HT-29 (cell line): ENCODE results near the gene GLUL. TPM values are rescaled to one million over a fixed set of nuclear protein-coding genes. Genes with fewer than 3 reads are reported as not detected.

Source experiments
- total RNA-seq: library from RNA; depleted of rRNA; stranded (reverse); fragments of >200 nt; shearing (Covaris generic); gene quantifications from 2 replicates; pipeline ENCODE4 v1.2.3, GENCODE V29; 2014; rRNA removed

The GLUL gene
- total RNA-seq, 1 experiment from 2014 or later, result 212 TPM

Other genes with a start within 250 kb of the GLUL start
- not detected in 2 replicates for gene TEDDM1, start 8.9 kb upstream of the GLUL start, total RNA-seq
- not detected in 2 replicates for gene RGSL1, start 58.4 kb upstream of the GLUL start, total RNA-seq
- 1.6 and 1.9 TPM in 2 replicates for gene RNASEL, start 197.5 kb upstream of the GLUL start, total RNA-seq
- 3.1 and 5.1 TPM in 2 replicates for gene RGS16, start 212.6 kb upstream of the GLUL start, total RNA-seq